Cerebellar nuclear complex (tissue), 1 donor: ENCODE data around the gene KNSTRN.
A peak's percentile ranks its signal among the peaks of the same experiment; 100 is the strongest.

Source experiments
- DNase-seq, 2 experiments: peaks; one replicate each; lab custom pipeline; 2025; lab: John Stamatoyannopoulos, UW

The KNSTRN gene

GRCh38 chr15:40345867-40346578 is 36.5 kb upstream of the KNSTRN start:
- no peak for DNase-seq

DNA sequence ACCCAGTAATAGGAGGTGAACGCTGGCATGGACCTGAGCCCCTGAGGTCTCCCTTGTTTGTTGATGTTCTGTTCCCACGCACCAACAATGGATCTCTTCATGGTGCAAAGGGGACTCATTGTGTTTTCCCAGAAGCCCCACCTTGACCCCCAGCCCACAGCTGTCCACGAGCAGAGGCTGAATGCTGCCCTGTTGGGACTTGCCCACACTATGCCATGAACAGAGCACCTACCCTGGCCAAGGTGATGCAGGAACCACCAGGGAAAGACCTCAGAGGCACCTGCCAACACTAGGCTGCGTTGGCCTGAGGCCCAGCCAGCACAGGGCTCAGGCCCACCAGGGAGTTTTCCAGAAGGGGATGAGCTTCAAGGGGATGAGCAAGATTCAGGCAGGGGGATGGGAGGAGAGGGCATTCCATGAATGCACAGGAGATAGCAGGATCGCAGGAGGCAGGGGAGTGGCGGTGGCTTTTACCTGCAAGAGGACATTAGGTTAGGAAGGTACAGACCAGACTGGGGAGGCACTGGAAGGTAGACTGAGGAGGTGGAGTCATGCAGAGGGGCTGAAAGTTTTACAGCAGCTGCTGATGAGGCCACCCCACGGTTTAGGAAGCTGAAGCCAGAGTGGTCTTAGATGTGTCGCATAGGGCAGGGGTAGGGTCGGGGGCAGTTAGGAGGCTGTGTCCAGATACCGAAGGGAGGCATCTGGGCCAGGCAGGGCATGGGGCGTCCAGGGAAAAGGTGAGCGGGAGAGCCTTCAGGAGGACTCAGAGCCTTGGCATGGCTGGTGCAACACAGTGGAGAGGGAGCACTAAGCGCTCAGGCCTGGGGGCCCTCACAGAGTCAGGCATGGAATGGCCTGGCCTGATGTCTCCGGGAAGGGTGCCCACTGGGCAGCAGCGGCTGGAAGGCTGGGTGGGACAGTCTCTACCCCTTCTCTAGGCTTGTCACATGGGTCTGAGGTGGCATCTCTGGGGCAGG is 35.7 kb upstream of the KNSTRN start:
- DNase-seq = no peak

- no peak for DNase-seq
Measured at GRCh38 chr15:40347559-40348473, 34.7 kb upstream of the KNSTRN start.

GRCh38 chr15:40348474-40348870 is 34.0 kb upstream of the KNSTRN start:
- no peak for DNase-seq

- no peak for DNase-seq
Measured at GRCh38 chr15:40349163-40349562, 33.4 kb upstream of the KNSTRN start.

DNA sequence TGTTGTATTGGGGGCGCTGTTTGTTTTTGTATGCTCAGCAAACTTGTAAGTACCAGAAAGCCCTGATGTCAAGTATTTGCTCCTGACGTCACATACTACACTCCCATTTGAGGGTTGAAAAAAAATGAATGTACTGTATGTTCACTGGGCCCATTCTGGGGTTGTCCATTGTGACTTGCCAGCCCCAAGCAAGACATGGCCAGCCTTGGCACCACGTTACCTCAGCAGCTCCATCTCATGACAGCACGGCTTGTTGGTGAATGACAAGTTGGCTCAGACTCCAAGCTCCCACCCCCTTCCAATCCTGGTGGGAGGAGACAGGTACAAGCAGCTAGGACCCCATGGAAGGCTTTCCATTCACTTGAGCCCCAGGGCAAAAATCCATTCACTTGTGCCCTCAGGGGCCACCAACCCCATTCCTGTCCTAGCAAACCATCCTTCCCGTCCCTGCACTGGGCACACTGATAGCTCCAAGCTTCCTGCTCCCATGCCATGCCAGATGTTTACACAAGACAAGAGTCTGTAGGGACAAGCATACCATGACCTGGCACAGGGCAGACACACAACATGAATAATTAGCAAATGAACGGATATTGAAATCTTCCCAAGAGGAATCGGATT is 30.1 kb upstream of the KNSTRN start:
- no peak for DNase-seq

- peak; percentile 31 to 47 for DNase-seq
Measured at GRCh38 chr15:40353697-40354096, 28.8 kb upstream of the KNSTRN start.

GRCh38 chr15:40354408-40355171 is 27.9 kb upstream of the KNSTRN start:
- peak; percentile 66 to 85 for DNase-seq

DNA sequence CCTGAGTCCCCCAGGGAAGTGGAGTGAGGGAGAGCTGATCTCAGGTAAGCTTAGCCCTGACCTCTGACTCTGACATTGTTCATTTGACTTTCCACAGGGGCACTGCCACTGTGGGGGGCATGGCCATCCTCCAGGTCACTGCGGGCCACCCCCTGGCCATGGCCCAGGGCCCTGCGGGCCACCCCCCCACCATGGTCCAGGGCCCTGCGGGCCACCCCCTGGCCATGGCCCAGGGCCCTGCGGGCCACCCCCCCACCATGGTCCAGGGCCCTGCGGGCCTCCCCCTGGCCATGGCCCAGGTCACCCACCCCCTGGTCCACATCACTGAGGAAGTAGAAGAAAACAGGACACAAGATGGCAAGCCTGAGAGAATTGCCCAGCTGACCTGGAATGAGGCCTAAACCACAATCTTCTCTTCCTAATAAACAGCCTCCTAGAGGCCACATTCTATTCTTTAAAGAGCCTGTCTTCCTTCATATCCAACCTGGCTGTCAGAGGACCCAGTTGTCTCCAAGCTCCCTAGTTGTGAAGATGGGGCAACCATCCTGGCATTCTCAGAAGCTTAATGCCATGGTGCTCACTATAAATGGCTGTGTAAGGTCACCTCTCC is 26.4 kb upstream of the KNSTRN start:
- DNase-seq = no peak

GRCh38 chr15:40357246-40357645 is 25.3 kb upstream of the KNSTRN start:
- DNase-seq = no peak

DNA sequence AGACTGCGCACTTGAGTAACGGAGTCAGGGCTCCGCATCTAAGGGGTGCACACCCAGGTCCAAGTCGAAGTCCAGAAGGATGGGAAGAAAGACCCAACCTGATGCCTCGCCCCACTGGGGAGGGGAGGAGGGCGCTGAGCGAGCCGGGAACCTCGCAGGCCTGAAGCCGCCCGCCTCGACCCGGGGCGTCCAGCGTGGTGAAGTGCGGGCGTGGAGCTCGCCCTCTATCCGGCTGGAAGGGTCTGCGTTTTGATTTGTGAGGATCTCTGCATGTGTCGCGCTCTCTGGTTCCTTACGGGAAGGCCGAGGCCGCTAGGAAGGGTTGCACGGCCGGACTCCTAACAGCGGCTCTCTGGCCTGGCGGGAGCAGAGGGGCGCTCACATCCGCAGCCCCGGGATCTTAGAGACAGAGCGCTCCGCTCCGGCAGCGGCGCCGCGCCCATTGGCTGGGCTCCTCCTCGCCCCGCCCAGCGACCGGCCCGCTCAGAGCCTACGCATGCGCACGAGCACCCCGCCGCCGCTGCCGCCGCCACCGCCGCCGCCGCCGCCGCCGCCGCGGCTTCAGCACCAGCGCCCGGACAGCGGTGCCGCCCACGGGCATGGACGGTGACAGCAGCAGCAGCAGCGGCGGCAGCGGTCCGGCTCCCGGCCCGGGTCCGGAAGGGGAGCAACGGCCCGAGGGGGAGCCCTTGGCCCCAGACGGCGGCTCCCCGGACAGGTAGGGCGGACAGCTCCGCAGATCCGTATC is 24.6 kb upstream of the KNSTRN start, which contains the start of gene DISP2:
TSS of gene DISP2 (plus strand) at position 497 of the 748 bp plus-strand sequence. CDS start at position 600, 103 bp downstream.
- DNase-seq = peak in 1 of 2 experiments; percentile 17

DNA sequence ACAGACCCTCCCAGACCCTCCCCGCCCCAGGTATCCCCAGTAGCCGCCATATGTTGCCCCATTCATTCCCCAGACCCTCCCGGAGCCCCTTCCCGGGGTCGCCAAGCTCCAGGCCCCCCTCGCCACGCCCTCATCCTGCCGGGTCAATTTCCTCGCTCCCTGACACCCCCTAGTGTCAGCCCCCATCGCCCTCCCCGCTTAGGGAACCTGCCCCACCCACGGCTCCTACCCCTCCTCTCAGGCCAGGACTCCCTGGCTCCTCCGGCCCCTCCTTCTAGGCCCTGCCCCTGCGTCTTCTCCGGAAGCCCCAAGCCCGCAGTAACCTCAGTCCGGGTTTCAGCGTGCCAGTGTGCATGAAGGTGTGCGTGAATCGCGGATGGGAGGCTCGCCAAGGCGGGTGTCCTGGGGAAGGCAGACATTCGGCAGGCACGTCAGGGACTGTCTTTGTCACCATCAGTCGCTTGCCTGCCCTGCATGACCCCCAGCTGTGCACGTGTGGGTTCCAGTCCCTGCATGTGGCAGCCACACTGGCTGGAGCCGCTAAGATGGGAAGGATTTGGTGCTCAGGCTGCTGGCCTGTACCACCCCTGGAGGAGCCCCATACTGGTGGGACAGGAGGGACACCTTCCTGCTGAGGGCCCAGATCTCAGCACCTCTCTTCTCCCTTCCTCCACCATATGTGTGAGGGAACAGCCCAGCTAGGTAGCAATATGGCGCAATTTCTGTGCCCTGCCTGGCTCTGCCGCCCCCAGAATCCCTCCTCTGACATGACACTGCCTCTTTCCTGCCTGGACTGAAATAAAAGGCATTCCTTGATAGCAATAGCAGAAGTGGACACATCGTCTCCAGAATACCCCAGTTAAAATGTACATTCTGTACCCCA is 23.8 kb upstream of the KNSTRN start:
- DNase-seq = peak in 1 of 2 experiments; percentile 35

DNA sequence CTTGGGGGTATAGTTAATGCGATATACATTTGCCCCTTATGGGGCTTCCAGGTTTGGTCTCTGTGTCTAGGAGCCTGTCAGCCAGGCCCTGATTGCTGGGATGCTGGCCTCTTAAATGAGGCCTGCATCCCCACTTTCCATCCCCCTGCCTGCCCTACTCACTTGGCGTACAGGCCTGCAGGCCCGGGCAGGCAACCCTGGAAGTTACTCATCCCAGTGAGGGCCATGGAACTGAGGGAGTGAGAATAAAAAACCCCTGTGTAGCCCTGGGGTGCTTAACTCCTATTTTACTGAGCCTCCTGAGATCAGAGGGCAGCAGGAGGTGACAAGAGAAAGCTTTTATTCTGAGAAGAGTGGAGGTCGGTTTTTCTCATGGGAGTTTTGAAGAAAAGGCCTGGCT is 22.5 kb upstream of the KNSTRN start:
- no peak for DNase-seq

DNA sequence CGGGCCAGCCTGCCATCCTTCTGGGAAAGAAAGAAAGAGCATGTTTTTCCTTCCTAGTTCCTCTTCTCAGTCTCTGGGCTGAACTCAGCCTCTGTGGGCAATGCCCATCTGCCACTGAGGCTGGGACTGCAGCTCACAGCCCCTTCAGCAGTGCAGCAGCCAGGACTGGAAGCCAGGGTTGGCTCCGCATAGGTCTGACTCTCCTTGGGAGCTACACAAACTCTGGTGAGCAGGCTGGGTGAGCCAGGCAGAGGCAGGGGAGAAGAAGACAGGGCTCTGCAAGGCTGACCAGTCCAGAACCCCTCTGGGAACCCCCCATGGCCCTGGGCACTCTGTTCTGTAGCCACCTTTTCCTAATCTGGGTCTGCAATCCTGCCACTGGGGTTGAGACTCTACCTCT is 20.9 kb upstream of the KNSTRN start:
- no peak for DNase-seq

GRCh38 chr15:40363611-40364010 is 18.9 kb upstream of the KNSTRN start:
- DNase-seq = no peak

GRCh38 chr15:40364251-40364650 is 18.3 kb upstream of the KNSTRN start:
- no peak for DNase-seq

DNA sequence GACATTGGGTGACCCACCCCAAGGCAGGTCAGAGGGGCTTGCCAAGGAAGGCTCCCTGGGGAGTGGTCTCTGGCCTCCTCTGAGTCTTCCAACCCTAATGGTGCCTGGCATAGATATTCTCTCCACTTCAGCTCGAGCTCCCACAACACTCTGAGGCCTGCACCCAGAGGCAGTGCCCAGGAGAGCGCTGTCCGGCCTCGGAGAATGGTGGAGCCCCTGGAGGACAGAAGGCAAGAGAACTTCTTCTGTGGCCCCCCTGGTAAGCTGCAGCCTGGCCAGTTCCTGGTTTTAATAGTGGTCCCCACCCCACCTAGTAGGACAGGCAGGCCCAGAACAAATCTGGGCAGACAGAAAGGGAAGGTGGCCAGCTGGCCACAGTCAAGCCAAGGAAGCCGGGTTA is 17.5 kb upstream of the KNSTRN start:
- DNase-seq = no peak
